ENCODE data around the gene CFAP251. TPM values are rescaled to one million over a fixed set of nuclear protein-coding genes. Genes with fewer than 3 reads are reported as not detected.
"Not testable (repeated sequence)": the region's sequence is repeated elsewhere in the genome, so short reads cannot be mapped to it uniquely, and the experiment has no call there.

CFAP251 gene
- total RNA-seq, 2 experiments from 2014 or later, result 0.28 to 0.33 TPM

- H3K9me3 ChIP-seq (ENCODE audit: control insufficient read depth in 1 of 2, insufficient read depth in 1 of 2, low read length in 2 of 2), result no peaks in the 10 kb centered on the region
- H3K4me3 ChIP-seq (ENCODE audit: low read length), result no peak overlapping the region
- DNase-seq (peak in 1 of 14 experiments; percentile 19), ATAC-seq (ENCODE audit: poor library complexity) (no peak)
- H3K36me3 ChIP-seq (ENCODE audit: insufficient read depth, low read length), result no peaks in the 10 kb centered on the region
- H3K4me3 Mint-ChIP-seq, result no peak overlapping the region
- no peaks in the 10 kb centered on the region for H3K4me1 ChIP-seq (ENCODE audit: insufficient read depth, low read length)
- intact Hi-C loops (cut with DNase I, micrococcal nuclease), result no loop called here
- POLR2A ChIA-PET, result no interaction called here
- H3K27ac ChIP-seq (ENCODE audit: low read depth in 1 of 2, low read length in 2 of 2), result no peak overlapping the region
- TF ChIP-seq CTCF (IDR thresholded peaks at IDR 0.05), result no peak
- H3K4me1 Mint-ChIP-seq (ENCODE audit: low read depth), result no peaks in the 10 kb centered on the region
- no peaks in the 10 kb centered on the region for H3K27me3 Mint-ChIP-seq
- no peaks in the 10 kb centered on the region for H3K9me3 Mint-ChIP-seq
- H3K27me3 ChIP-seq (ENCODE audit: control insufficient read depth in 1 of 2, insufficient read depth in 2 of 2, low read length in 2 of 2), result no peaks in the 10 kb centered on the region
- CTCF ChIA-PET, result interaction anchor here (1.0 kb wide), 1 partner anchor 40 kb away, joined by 3 read pairs; no protein-coding TSS in a partner anchor
- H3K27ac Mint-ChIP-seq, result no peak overlapping the region
- no peaks in the 10 kb centered on the region for H3K36me3 Mint-ChIP-seq (ENCODE audit: low read depth)
Measured at GRCh38 chr12:121927813-121928212, 9.4 kb downstream of the CFAP251 start.

- H3K27ac Mint-ChIP-seq; H3K4me3 Mint-ChIP-seq; H3K9me3 ChIP-seq (ENCODE audit: control insufficient read depth in 1 of 2, insufficient read depth in 1 of 2, low read length in 2 of 2); DNase-seq; H3K36me3 Mint-ChIP-seq (ENCODE audit: low read depth); H3K27ac ChIP-seq (ENCODE audit: low read depth in 1 of 2, low read length in 2 of 2); H3K4me1 ChIP-seq (ENCODE audit: insufficient read depth, low read length); intact Hi-C loops (cut with DNase I, micrococcal nuclease); POLR2A ChIA-PET; H3K27me3 ChIP-seq (ENCODE audit: control insufficient read depth in 1 of 2, insufficient read depth in 2 of 2, low read length in 2 of 2); H3K4me1 Mint-ChIP-seq (ENCODE audit: low read depth); H3K27me3 Mint-ChIP-seq; ATAC-seq (ENCODE audit: poor library complexity); H3K4me3 ChIP-seq (ENCODE audit: low read length); H3K9me3 Mint-ChIP-seq; CTCF ChIA-PET; H3K36me3 ChIP-seq (ENCODE audit: insufficient read depth, low read length): not testable (repeated sequence)
Measured at GRCh38 chr12:121929545-121929944, 11.2 kb downstream of the CFAP251 start.

GRCh38 chr12:121930862-121931261 lies 12.5 kb downstream of the CFAP251 start:
- Mint-ChIP-seq H3K36me3 (ENCODE audit: low read depth) (no peaks in the 10 kb centered on the region), H3K4me3 (no peak overlapping the region), H3K4me1 (ENCODE audit: low read depth) (no peaks in the 10 kb centered on the region), H3K9me3 (no peaks in the 10 kb centered on the region), H3K27ac (no peak overlapping the region), H3K27me3 (no peaks in the 10 kb centered on the region)
- ChIA-PET POLR2A (no interaction called here), CTCF (no interaction called here)
- H3K27ac ChIP-seq (ENCODE audit: low read depth in 1 of 2, low read length in 2 of 2), result no peak overlapping the region
- TF ChIP-seq CTCF (IDR thresholded peaks at IDR 0.05), result no peak
- H3K4me3 ChIP-seq (ENCODE audit: low read length), result no peak overlapping the region
- no peaks in the 10 kb centered on the region for H3K4me1 ChIP-seq (ENCODE audit: insufficient read depth, low read length)
- H3K9me3 ChIP-seq (ENCODE audit: control insufficient read depth in 1 of 2, insufficient read depth in 1 of 2, low read length in 2 of 2), result no peaks in the 10 kb centered on the region
- DNase-seq, result no peak
- H3K27me3 ChIP-seq (ENCODE audit: control insufficient read depth in 1 of 2, insufficient read depth in 2 of 2, low read length in 2 of 2), result no peaks in the 10 kb centered on the region
- intact Hi-C loops (cut with DNase I, micrococcal nuclease), result no loop called here
- H3K36me3 ChIP-seq (ENCODE audit: insufficient read depth, low read length), result no peaks in the 10 kb centered on the region
- no peak for ATAC-seq (ENCODE audit: poor library complexity)

- CTCF ChIA-PET, result no interaction called here
- Mint-ChIP-seq H3K9me3 (no peaks in the 10 kb centered on the region), H3K27me3 (no peaks in the 10 kb centered on the region), H3K36me3 (ENCODE audit: low read depth) (no peaks in the 10 kb centered on the region), H3K27ac (no peak overlapping the region), H3K4me1 (ENCODE audit: low read depth) (no peaks in the 10 kb centered on the region), H3K4me3 (no peak overlapping the region)
- ATAC-seq (ENCODE audit: poor library complexity), result no peak
- TF ChIP-seq CTCF (IDR thresholded peaks at IDR 0.05), result no peak
- Histone ChIP-seq H3K4me1 (ENCODE audit: insufficient read depth, low read length) (no peaks in the 10 kb centered on the region), H3K4me3 (ENCODE audit: low read length) (no peak overlapping the region), H3K27ac (ENCODE audit: low read depth in 1 of 2, low read length in 2 of 2) (no peak overlapping the region), H3K27me3 (ENCODE audit: control insufficient read depth in 1 of 2, insufficient read depth in 2 of 2, low read length in 2 of 2) (no peaks in the 10 kb centered on the region), H3K36me3 (ENCODE audit: insufficient read depth, low read length) (no peaks in the 10 kb centered on the region), H3K9me3 (ENCODE audit: control insufficient read depth in 1 of 2, insufficient read depth in 1 of 2, low read length in 2 of 2) (peaks cover 0 to 3% of the 10 kb centered on the region in 2 experiments)
- POLR2A ChIA-PET, result no interaction called here
- intact Hi-C loops (cut with DNase I, micrococcal nuclease), result no loop called here
- no peak for DNase-seq
Measured at GRCh38 chr12:121932176-121932536, 13.8 kb downstream of the CFAP251 start.

Measured in CD4-positive, alpha-beta T cell (primary cell).